Ectodermal cell (in vitro differentiated cells): ENCODE measurements around the gene TSPAN1.

Experiments
- H3K27ac ChIP-seq: 2 replicates; pipeline ENCODE4 v1.7.0; 2013; ENCODE audit warnings: mild to moderate bottlenecking, low read depth, low read length; ENCODE audit not compliant: insufficient read depth, poor library complexity, severe bottlenecking
- H3K27me3 ChIP-seq: 2 replicates; pipeline ENCODE4 v1.7.0; 2013; ENCODE audit warnings: mild to moderate bottlenecking, low read length; ENCODE audit not compliant: insufficient read depth, control insufficient read depth, poor library complexity, severe bottlenecking
- H3K36me3 ChIP-seq: one replicate; pipeline ENCODE4 v1.7.0; 2013; ENCODE audit warnings: low read length; ENCODE audit not compliant: control insufficient read depth, insufficient read depth
- H3K4me1 ChIP-seq: one replicate; pipeline ENCODE4 v1.7.0; 2013; ENCODE audit warnings: low read length; ENCODE audit not compliant: control insufficient read depth, insufficient read depth
- H3K4me3 ChIP-seq: 2 replicates; pipeline ENCODE4 v1.7.0; 2013; ENCODE audit warnings: low read depth, low read length, control low read depth; ENCODE audit not compliant: insufficient read depth
- H3K9me3 ChIP-seq: 2 replicates; pipeline ENCODE4 v1.7.0; 2013; ENCODE audit warnings: mild to moderate bottlenecking, low read length, moderate library complexity; ENCODE audit not compliant: control insufficient read depth
- WGBS, 2 experiments: methylation state at CpG; one replicate each; pipeline ENCODE4 v1.1.7; 2013; ENCODE audit warnings: missing lambda C conversion rate in 2 of 2; 5-methylcytosine and 5-hydroxymethylcytosine counted together

The TSPAN1 gene

DNA sequence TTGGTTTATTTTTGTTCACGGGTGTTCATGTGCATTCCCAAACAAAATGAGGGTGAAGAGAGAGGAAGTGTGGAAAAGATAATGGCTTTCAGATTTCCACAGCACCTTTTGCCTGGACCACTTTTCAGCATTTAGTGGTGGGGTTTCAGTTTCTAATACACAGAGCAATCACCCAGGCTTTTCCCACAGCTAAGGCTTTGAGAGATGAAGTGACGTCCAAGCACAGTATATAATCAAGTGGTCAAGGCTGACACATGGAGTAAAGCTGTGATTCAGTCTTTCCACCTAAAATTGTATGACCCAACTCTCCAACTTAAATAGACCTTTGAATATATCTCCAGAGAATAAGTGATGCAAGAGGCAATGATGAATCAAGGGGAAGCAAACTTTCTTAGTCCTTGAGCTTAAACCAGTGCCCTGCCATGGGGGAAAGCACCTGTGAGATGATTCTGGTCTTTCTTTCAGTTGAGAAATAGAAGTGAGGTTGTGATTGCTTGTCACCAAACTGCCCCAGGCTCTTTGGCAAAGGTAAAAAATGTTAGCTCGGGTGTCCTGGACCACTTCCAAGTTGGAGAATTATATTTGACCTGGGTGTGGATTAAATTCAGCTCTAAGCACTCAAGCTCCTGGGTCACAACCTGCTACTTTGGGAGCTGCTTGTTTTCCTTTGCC is 40.1 kb upstream of the TSPAN1 start:
- H3K4me3 ChIP-seq, result no peak overlapping the region
- H3K4me1 ChIP-seq, result peaks cover 22% of the 10 kb centered on the region
- no peaks in the 10 kb centered on the region for H3K9me3 ChIP-seq
- WGBS, 2 experiments, result 89 to 95% methylated on average over 3 of the region's 3 CpGs
- H3K27me3 ChIP-seq, result no peaks in the 10 kb centered on the region
- H3K27ac ChIP-seq, result no peak overlapping the region
- H3K36me3 ChIP-seq, result no peaks in the 10 kb centered on the region

DNA sequence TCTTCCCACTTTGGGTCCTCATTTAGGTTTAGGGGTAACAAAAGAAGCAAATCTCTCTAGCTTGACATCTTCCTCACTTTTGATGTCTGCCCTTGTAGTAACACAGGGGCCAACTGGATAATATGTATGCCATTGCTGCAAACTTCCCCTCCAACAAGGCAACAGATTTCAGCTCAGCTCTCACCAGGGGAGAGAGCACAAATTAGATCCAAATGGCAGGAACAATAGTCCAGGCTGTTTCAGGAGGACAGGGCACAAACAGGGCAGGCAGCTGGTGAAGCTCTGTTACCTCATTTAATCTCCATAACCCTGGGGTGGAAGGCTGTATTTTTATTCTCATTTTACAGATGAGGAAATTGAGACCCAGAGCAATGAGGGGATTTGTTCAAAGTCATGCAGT is 38.2 kb upstream of the TSPAN1 start:
- no peaks in the 10 kb centered on the region for H3K9me3 ChIP-seq

DNA sequence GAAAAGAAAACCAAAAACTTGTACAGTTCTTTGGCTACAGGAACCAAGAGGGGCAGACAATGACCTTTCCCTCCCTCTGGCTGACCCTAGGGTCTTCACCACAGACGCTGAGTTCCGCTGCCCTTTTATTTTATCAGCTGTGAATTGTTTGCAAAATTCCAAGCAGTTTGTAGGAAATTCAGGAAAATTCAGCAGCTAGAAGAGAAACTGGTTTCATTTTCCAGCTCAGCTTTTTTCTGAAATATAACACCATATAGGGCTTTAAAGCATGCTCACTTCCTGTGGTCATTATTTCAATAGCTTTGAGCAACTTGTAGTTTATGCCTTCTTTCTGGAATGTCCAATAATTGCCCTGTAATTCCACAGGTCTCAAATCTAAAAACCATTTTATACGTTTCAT is 37.0 kb upstream of the TSPAN1 start:
- no peaks in the 10 kb centered on the region for H3K36me3 ChIP-seq
- no peak overlapping the region for H3K27ac ChIP-seq
- no peak overlapping the region for H3K4me3 ChIP-seq
- H3K27me3 ChIP-seq, result no peaks in the 10 kb centered on the region
- WGBS, 2 experiments, result 67 to 79% methylated on average over 3 of the region's 3 CpGs
- H3K9me3 ChIP-seq, result no peaks in the 10 kb centered on the region
- H3K4me1 ChIP-seq, result peaks cover 22% of the 10 kb centered on the region

More for the DNA sequence above, 38.2 kb upstream of the TSPAN1 start:
- Histone ChIP-seq H3K36me3 (no peaks in the 10 kb centered on the region), H3K4me1 (peaks cover 22% of the 10 kb centered on the region), H3K4me3 (no peak overlapping the region), H3K27me3 (no peaks in the 10 kb centered on the region), H3K27ac (no peak overlapping the region)

DNA sequence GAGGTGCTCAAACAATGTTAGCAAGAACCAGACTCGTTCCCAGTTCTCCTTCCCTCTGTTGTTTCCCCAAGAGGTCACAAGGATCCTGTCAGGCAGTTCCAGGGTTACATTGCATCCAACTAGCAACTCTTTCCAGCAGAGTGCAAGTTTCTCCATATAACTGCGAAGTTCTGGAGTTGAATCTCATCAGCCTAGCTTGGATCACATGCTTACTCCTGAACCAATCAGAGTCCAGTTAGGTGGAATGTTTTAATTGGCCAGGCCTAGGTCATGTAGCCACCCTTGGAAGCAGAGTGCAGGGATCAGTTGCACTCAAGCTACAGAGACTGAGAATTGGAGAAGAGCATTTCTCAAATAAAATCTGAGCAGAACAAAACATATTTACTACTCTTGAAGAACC is 26.6 kb upstream of the TSPAN1 start:
- Histone ChIP-seq H3K4me1 (no peaks in the 10 kb centered on the region), H3K9me3 (no peaks in the 10 kb centered on the region), H3K36me3 (no peaks in the 10 kb centered on the region), H3K27me3 (no peaks in the 10 kb centered on the region), H3K27ac (no peak overlapping the region), H3K4me3 (no peak overlapping the region)
- 85 to 92% methylated on average over 2 of the region's 2 CpGs for WGBS, 2 experiments

DNA sequence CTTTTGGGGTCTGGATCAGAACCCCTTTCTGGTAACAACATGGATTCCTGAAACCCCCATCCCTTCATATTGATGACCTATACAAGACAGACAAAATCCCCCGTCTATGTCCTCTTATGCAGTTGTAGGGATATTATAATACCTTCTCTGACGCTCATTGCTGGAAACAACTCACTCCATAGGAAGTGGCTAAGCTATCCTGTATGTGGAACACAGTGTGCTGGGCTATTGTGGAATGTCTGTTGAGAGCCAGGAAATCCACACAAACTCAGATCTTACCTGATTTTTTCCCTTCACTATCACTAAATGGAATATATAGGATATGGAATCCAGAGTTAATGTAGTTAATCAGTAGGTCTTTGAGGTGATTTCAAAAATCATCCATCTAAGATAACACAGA is 24.8 kb upstream of the TSPAN1 start:
- 96 to 100% methylated on average over 2 of the region's 2 CpGs for WGBS, 2 experiments
- H3K36me3 ChIP-seq, result no peaks in the 10 kb centered on the region
- no peaks in the 10 kb centered on the region for H3K27me3 ChIP-seq
- no peaks in the 10 kb centered on the region for H3K9me3 ChIP-seq
- H3K27ac ChIP-seq, result no peak overlapping the region
- no peaks in the 10 kb centered on the region for H3K4me1 ChIP-seq
- no peak overlapping the region for H3K4me3 ChIP-seq

DNA sequence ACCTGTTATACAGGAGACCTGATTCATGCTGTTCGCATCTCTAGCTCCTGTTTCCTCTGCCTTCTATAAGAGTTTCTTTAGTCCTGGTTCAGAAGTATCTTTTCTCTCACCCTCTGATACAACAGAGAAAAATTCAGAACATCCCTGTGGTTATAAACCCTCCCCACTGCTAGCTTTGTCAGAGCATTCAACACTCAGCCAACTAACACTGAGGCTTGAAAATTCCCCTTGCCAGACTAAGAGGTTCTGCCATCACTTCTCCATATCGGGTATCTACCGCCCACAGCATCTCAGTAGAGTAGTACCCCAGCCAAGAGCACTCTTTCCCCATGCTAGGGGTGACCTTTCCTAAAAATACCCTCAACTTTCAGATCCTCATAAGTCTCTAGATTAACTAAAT is 22.9 kb upstream of the TSPAN1 start:
- H3K27me3 ChIP-seq, result no peaks in the 10 kb centered on the region
- no peak overlapping the region for H3K4me3 ChIP-seq
- H3K36me3 ChIP-seq, result no peaks in the 10 kb centered on the region
- no peaks in the 10 kb centered on the region for H3K4me1 ChIP-seq
- H3K27ac ChIP-seq, result no peak overlapping the region
- H3K9me3 ChIP-seq, result no peaks in the 10 kb centered on the region
- WGBS, 2 experiments, result 90 to 94% methylated on average over 3 of the region's 3 CpGs

DNA sequence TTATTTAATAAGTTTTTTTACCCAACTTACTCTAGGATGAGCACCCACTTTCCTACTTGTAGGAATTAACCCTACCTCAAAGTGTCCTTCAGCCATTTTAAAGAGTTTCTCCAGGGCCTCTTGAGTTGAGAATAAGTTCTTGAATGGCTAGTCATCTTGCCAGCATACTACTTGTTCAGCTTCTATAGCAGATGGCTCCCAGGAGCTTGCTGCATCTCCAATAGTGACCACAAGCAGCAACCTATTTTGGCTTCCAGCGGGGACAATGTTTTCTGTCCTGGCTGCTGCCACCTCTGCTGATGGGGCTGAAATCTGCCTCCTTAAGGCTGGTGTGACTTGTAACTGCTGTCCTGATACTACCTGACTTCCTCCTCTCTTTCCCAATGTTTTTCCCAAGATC is 21.7 kb upstream of the TSPAN1 start:
- Histone ChIP-seq H3K4me3 (no peak overlapping the region), H3K27me3 (no peaks in the 10 kb centered on the region), H3K36me3 (no peaks in the 10 kb centered on the region), H3K9me3 (no peaks in the 10 kb centered on the region), H3K27ac (no peak overlapping the region), H3K4me1 (no peaks in the 10 kb centered on the region)
- WGBS, 2 experiments, result 95% methylated on average over 1 of the region's 1 CpG

DNA sequence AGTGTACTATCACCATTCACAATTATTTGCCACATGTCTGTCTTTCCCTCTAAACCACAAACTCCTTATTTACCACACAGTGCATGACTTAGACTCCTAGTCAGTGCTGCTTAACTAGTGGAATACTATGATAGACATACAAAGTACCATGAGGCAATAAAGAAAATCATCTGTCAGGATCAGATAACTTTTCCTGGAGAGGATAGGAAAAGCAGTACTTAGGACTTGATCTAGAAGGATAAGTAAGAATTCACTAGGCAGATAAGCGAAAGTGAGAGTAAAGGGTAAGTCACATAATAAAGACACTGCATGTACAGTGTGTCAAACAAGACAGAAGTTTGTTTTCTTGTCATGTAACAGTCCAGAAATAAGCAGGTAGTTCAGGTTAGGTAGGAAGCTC is 21.2 kb upstream of the TSPAN1 start:
- no peaks in the 10 kb centered on the region for H3K27me3 ChIP-seq
- H3K4me3 ChIP-seq, result no peak overlapping the region
- H3K9me3 ChIP-seq, result no peaks in the 10 kb centered on the region
- WGBS, 2 experiments, result 87 to 95% methylated on average over 1 of the region's 1 CpG
- H3K4me1 ChIP-seq, result no peaks in the 10 kb centered on the region
- H3K27ac ChIP-seq, result no peak overlapping the region
- H3K36me3 ChIP-seq, result no peaks in the 10 kb centered on the region

DNA sequence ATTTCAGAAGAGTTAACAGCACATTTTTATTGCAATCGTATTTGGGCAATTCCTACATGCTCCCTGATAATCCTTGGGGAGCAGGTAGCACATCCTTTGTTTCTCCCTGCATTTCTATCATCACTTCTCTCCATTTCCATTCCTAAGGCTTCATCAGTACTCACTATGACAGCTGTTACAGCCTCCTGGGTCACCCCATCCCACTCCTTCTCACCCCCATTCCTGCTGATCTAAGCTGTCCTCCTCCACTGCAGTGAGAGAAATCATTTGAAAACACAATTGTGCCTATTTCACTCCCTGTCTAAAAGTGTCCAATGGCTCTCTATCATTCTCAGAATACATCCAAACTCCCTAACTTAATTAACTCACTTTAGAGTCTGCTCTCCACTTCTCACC is 17.0 kb upstream of the TSPAN1 start:
- Histone ChIP-seq H3K4me3 (no peak overlapping the region), H3K9me3 (no peaks in the 10 kb centered on the region), H3K27ac (no peak overlapping the region), H3K4me1 (no peaks in the 10 kb centered on the region), H3K36me3 (no peaks in the 10 kb centered on the region), H3K27me3 (no peaks in the 10 kb centered on the region)
- 80 to 93% methylated on average over 1 of the region's 1 CpG for WGBS, 2 experiments

DNA sequence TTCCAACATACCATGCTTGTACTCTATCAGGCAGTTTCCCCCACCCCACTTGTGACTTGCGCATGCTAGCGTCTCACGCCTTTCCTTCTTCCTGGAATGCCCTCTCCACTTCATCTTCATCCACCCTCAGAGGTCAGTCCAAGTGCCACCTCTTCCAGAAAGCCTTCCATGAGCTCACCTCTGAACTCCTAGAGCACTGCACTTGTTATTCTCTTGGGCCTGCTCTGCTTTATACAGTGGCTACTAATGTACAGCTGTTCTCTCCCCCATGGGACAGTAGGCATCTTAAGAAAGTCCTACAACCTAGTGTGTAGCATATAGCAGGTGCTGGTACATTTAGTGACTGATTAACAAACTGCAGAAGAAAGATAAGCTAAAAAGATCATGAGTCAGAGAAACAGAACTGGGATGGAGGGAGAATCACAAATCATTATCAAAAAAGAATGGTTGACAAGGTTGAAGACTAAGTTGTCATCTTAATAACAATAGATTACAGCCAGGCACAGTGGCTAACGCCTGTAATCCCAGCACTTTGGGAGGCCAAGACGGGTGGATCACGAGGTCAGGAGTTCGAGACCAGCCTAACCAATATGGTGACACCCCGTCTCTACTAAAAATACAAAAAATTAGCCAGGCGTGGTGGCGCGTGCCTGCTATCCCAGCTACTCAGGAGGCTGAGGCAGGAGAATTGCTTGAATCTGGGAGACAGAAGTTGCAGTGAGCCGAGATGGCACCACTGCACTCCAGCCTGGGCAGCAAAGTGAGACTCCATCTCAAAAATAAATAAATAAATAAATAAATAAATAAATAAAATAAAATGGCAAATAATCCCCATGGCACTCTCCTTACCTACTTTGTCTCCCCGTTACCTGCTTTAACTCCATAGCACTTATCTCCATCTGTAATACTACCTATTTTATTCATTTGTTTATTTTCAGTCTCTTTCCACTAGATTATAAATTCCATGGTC is 16.3 kb upstream of the TSPAN1 start:
- Histone ChIP-seq H3K9me3 (no peaks in the 10 kb centered on the region), H3K27ac (no peak overlapping the region), H3K27me3 (no peaks in the 10 kb centered on the region), H3K36me3 (no peaks in the 10 kb centered on the region), H3K4me1 (no peaks in the 10 kb centered on the region), H3K4me3 (no peak overlapping the region)
- WGBS, 2 experiments, result 88 to 92% methylated on average over 13 of the region's 13 CpGs
